MCF 10A (cell line): ENCODE measurements around the gene C2orf80. TPM values are rescaled to one million over a fixed set of nuclear protein-coding genes. Genes with fewer than 3 reads are reported as not detected.
"Not testable (repeated sequence)": the region's sequence is repeated elsewhere in the genome, so short reads cannot be mapped to it uniquely, and the experiment has no call there.

Source experiments
- BruUV-seq: library from RNA; stranded (reverse); fragments of 400-500 nt; replicated peaks from 2 replicates; lab custom pipeline; 2021; lab: Mats Ljungman, UMichigan
- CTCF ChIA-PET: fragments of 300-600 bp; sonication (Branson Sonifier 250); formaldehyde crosslinking; extraction: SDS; loops from one replicate; lab custom pipeline; 2021; ENCODE audit warnings: antibody characterized with exemption, inconsistent platforms; lab: Yijun Ruan, JAX
- POLR2A ChIA-PET: fragments of 300-600, 350-650 bp; sonication (Branson Sonifier 250); formaldehyde crosslinking; extraction: SDS; loops from one replicate; lab custom pipeline; 2020; ENCODE audit warnings: antibody characterized with exemption, inconsistent platforms; lab: Yijun Ruan, JAX
- DNase-seq: peaks from one replicate; pipeline ENCODE4 v3.0.0-alpha.2; 2018; ENCODE audit not compliant: unreplicated experiment
- H3K27ac Mint-ChIP-seq: one replicate; pipeline ENCODE4 v1.8.0; 2022; ENCODE audit warnings: mild to moderate bottlenecking, low read depth, mixed read lengths; ENCODE audit not compliant: unreplicated experiment
- H3K27me3 Mint-ChIP-seq: one replicate; pipeline ENCODE4 v1.8.0; 2022; ENCODE audit warnings: mixed read lengths; ENCODE audit not compliant: insufficient read depth, unreplicated experiment
- H3K36me3 Mint-ChIP-seq: one replicate; pipeline ENCODE4 v1.8.0; 2022; ENCODE audit warnings: mild to moderate bottlenecking, moderate library complexity, mixed read lengths; ENCODE audit not compliant: insufficient read depth, unreplicated experiment
- H3K4me1 Mint-ChIP-seq: one replicate; pipeline ENCODE4 v1.8.0; 2022; ENCODE audit warnings: mixed read lengths; ENCODE audit not compliant: insufficient read depth, unreplicated experiment
- H3K4me3 Mint-ChIP-seq: one replicate; pipeline ENCODE4 v1.8.0; 2022; ENCODE audit warnings: mild to moderate bottlenecking, moderate library complexity, mixed read lengths; ENCODE audit not compliant: unreplicated experiment
- H3K9me3 Mint-ChIP-seq: one replicate; pipeline ENCODE4 v1.8.0; 2022; ENCODE audit warnings: mixed read lengths; ENCODE audit not compliant: unreplicated experiment
- CTCF ChIP-seq: fragments of 200-600 bp; IDR thresholded peaks from one replicate; pipeline ENCODE4 v1.8.0; 2022; ENCODE audit warnings: antibody characterized with exemption, mild to moderate bottlenecking; ENCODE audit not compliant: unreplicated experiment
- intact Hi-C: fragments of 100-400 bp; cut with micrococcal nuclease; formaldehyde crosslinking; loops from 2 replicates; pipeline ENCODE4 v1.14.1; 2022
- total RNA-seq: library from RNA; stranded (reverse); gene quantifications from 2 replicates; pipeline ENCODE4 v1.2.3, GENCODE V29; 2022

Gene C2orf80
- total RNA-seq, 1 experiment from 2014 or later, result not detected

DNA sequence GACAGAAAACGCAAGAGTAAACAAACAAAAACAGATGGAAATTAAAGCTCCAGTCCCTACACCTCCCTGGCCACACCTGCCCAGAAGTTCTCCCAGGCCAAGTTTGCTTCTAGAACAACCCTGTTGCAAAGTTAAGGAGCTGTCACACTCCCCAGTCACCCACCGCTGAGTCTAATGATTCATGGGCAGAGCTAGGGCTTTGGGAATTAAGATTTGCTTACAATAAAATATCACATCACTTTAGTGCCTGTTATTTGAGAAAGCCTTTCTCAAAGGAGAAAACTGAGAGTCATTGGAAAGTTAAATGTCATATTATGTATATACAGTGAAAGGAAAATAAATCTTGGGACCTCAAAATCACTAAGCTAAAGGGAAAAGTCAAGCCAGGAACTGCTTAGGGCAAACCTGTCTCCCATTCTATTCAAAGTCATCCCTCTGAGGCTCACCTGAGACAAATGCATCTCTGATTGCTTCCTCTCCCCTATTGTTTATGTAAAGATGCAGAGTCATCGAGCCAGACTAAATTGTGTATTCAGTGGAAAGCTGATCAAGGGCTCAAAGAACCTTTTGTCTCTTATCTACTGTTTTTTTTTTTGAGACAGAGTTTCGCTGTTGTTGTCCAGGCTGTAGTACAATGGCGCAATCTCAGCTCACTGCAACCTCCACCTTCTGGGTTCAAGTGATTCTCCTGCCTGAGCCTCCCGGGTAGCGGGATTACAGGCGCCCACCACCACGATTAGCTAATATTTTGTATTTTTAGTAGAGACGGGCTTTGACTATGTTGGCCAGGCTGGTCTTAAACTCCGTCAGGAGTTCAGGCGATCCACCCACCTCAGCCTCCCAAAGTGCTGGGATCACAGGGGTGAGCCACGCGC lies 46.7 kb downstream of the C2orf80 start:
- Mint-ChIP-seq H3K9me3 (peaks cover under 1% of the 10 kb centered on the region), H3K4me3 (no peak overlapping the region), H3K4me1 (peaks cover 7% of the 10 kb centered on the region), H3K27me3 (no peaks in the 10 kb centered on the region), H3K27ac (no peak overlapping the region), H3K36me3 (no peaks in the 10 kb centered on the region)
- DNase-seq, result no peak
- ChIA-PET POLR2A (interaction anchor here (1.2 to 1.8 kb wide), 2 partner anchors 14 to 125 kb away, joined by 3 to 4 read pairs; no protein-coding TSS in a partner anchor), CTCF (interaction anchor here (0.5 to 3.4 kb wide), 7 partner anchors 17 to 231 kb away, joined by 3 to 13 read pairs (median 3); no protein-coding TSS in a partner anchor)
- intact Hi-C loops, result no loop called here
- TF ChIP-seq CTCF, result no peak
- BruUV-seq, result no TSS peak

DNA sequence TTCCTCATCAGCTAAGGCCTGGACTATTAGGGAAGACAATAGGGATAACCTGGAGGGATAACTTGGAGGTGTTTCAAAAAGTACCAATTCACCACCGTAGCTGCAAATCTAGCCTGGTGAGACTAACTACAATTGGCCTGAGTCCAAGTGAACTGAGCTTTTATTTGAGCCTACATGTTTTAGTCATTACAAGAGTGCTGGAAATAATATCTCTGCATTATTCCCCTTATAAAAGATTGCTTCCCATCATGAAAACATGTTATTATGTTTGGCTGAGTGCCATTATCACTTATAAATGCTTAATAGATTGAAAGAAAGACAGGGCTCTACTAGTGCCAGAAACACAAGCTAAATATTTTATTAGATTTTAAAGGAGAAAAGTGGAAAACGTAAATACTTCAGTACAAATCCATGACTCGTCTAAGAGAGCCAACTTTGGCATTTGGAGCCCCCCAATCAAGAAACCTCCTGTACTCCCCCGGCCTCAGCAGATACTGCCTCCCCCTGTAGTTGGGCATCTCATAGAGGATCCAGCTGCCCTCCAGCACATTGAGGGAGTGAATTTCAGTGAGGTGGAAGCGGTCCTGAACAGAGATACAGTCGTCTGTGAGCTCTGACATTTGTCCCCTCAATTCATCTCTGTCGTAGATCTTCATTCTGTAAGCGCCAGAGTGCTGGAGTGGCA lies 47.4 kb downstream of the C2orf80 start:
- intact Hi-C loops, result no loop called here
- no peaks in the 10 kb centered on the region for H3K36me3 Mint-ChIP-seq
- H3K9me3 Mint-ChIP-seq, result peaks cover 9% of the 10 kb centered on the region
- DNase-seq, result peak; percentile 17
- no peak overlapping the region for H3K27ac Mint-ChIP-seq
- no peak for TF ChIP-seq CTCF
- peaks cover 7% of the 10 kb centered on the region for H3K4me1 Mint-ChIP-seq
- H3K4me3 Mint-ChIP-seq, result no peak overlapping the region
- POLR2A ChIA-PET, result interaction anchor here (1.2 to 1.8 kb wide), 2 partner anchors 14 to 126 kb away, joined by 3 to 4 read pairs; no protein-coding TSS in a partner anchor
- H3K27me3 Mint-ChIP-seq, result no peaks in the 10 kb centered on the region
- CTCF ChIA-PET, result interaction anchor here (0.5 to 3.4 kb wide), 7 partner anchors 12 to 170 kb away, joined by 3 to 13 read pairs (median 5); no protein-coding TSS in a partner anchor
- BruUV-seq, result no TSS peak

DNA sequence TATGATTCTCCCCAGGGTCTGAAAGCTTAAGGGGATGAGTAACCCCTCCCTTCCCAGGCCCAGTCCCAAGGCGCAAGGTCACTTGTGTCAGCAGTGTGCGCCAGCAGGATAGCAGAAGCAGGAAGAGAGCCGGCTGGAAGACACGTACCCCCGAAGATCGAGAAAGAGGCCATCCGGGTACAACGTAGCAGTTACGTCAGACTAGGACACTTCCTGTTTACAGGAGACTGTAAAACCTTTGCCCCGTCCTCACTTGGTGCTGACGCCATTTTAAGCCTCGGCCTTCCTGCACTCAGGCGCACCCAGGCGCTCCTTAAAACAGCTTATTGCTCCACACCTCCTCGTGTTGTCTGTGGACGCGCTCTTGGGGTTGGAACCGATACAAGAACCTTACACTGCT lies 50.4 kb downstream of the C2orf80 start:
- H3K36me3 Mint-ChIP-seq, result no peaks in the 10 kb centered on the region
- DNase-seq, result no peak
- H3K4me3 Mint-ChIP-seq, result no peak overlapping the region
- peaks cover 7% of the 10 kb centered on the region for H3K4me1 Mint-ChIP-seq
- no peaks in the 10 kb centered on the region for H3K27me3 Mint-ChIP-seq
- TF ChIP-seq CTCF, result no peak
- no peak overlapping the region for H3K27ac Mint-ChIP-seq
- ChIA-PET CTCF (no interaction called here), POLR2A (no interaction called here)
- intact Hi-C loops, result no loop called here
- H3K9me3 Mint-ChIP-seq, result peaks cover 11% of the 10 kb centered on the region
- no TSS peak for BruUV-seq

GRCh38 chr2:208138334-208138733 lies 51.5 kb downstream of the C2orf80 start:
- POLR2A ChIA-PET, intact Hi-C loops, H3K4me1 Mint-ChIP-seq, H3K4me3 Mint-ChIP-seq, CTCF ChIA-PET, H3K27ac Mint-ChIP-seq, H3K27me3 Mint-ChIP-seq, BruUV-seq, H3K36me3 Mint-ChIP-seq: not testable (repeated sequence)
- peaks cover 11% of the 10 kb centered on the region for H3K9me3 Mint-ChIP-seq
- DNase-seq, result peak; percentile 38
